SU-DHL-6 (cell line): ENCODE measurements around the gene ZNF439.
"Not testable (repeated sequence)": the region's sequence is repeated elsewhere in the genome, so short reads cannot be mapped to it uniquely, and the experiment has no call there.

ENCODE experiments used
- H2AFZ ChIP-seq: fragments of 200-600 bp; sonication (generic); 2 replicates; pipeline ENCODE4 v1.6.1; 2014; ENCODE audit warnings: low read depth, mild to moderate bottlenecking, moderate library complexity, mixed read lengths, antibody characterized with exemption, low read length; ENCODE audit not compliant: severe bottlenecking
- H3F3A ChIP-seq: fragments of 200-600 bp; shearing (Covaris generic); 2 replicates; pipeline ENCODE4 v1.6.0; 2016; ENCODE audit warnings: antibody characterized with exemption, mild to moderate bottlenecking; ENCODE audit not compliant: insufficient read depth
- H3K27ac ChIP-seq: fragments of 200-600 bp; sonication (generic); 2 replicates; pipeline ENCODE4 v1.5.1; 2016; ENCODE audit warnings: low read depth, mild to moderate bottlenecking, low read length, moderate library complexity, mixed read lengths
- H3K27me3 ChIP-seq: fragments of 200-600 bp; sonication (generic), shearing (Covaris generic); 2 replicates; pipeline ENCODE4 v1.6.0; 2014; ENCODE audit warnings: mild to moderate bottlenecking, low read length
- H3K36me3 ChIP-seq: fragments of 200-600 bp; sonication (generic); 2 replicates; pipeline ENCODE4 v1.6.1; 2014; ENCODE audit warnings: mild to moderate bottlenecking, low read length, mixed read lengths
- H3K4me2 ChIP-seq: fragments of 300-600, 200-600 bp; shearing (Covaris generic), sonication (generic); 2 replicates; pipeline ENCODE4 v1.6.0; 2014; ENCODE audit warnings: low read length, low read depth, mild to moderate bottlenecking; ENCODE audit not compliant: poor library complexity, severe bottlenecking
- H3K4me3 ChIP-seq: fragments of 200-600 bp; sonication (generic); 2 replicates; pipeline ENCODE4 v1.5.1; 2014; ENCODE audit warnings: antibody characterized with exemption, low read length, mild to moderate bottlenecking, mixed read lengths; ENCODE audit not compliant: insufficient read depth, poor library complexity, severe bottlenecking
- H3K79me2 ChIP-seq: fragments of 200-600 bp; sonication (generic); 2 replicates; pipeline ENCODE4 v1.6.1; 2014; ENCODE audit warnings: mild to moderate bottlenecking, low read length, moderate library complexity; ENCODE audit not compliant: insufficient read depth
- H3K9ac ChIP-seq: fragments of 200-600 bp; sonication (generic); 2 replicates; pipeline ENCODE4 v1.7.0; 2014; ENCODE audit warnings: mild to moderate bottlenecking, low read length
- H3K9me2 ChIP-seq: fragments of 200-600 bp; sonication (generic); replicated peaks from 2 replicates; pipeline ENCODE4 v1.6.1; 2014; ENCODE audit warnings: low read length; ENCODE audit not compliant: insufficient read depth
- H3K9me3 ChIP-seq: fragments of 200-600 bp; sonication (generic); 2 replicates; pipeline ENCODE4 v1.6.1; 2014; ENCODE audit warnings: low read length, mixed read lengths; ENCODE audit not compliant: insufficient read depth
- H4K20me1 ChIP-seq: fragments of 200-600 bp; sonication (generic); 2 replicates; pipeline ENCODE4 v1.6.1; 2014; ENCODE audit warnings: low read depth, mild to moderate bottlenecking, antibody characterized with exemption, low read length, moderate library complexity, mixed read lengths
- EZH2phosphoT487 ChIP-seq: fragments of 200-600 bp; sonication (generic), shearing (Covaris generic); conservative IDR thresholded peaks from 2 replicates; pipeline ENCODE4 v1.6.1; 2018; ENCODE audit warnings: mild to moderate bottlenecking, antibody characterized with exemption, low read length, moderate library complexity, mixed read lengths
- TF ChIP-seq, protein P1 (sequence below): fragments of 200-600 bp; sonication (generic); IDR thresholded peaks from one replicate; pipeline ENCODE4 v1.5.1; 2017; ENCODE audit warnings: antibody characterized with exemption, mild to moderate bottlenecking, low read length, moderate library complexity; ENCODE audit not compliant: insufficient read depth, poor library complexity, severe bottlenecking

ZNF439 gene

DNA sequence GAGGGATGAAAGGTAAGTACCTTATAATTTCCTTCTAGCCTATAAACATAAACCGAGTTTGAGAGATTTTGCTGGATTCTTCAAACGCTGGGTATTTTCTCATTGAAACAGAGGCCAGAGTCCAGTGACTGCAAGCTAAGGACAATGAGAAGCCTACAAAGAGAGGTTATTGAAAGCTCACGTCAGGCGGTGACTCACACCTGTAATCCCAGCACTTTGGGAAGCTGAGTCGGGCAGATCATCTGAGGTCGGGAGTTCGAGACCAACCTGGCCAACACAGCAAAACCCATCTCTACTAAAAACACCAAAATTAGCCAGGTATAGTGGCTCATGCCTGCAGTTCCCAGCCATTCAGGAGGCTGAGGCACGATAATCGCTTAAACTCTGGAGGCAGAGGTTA is 24.1 kb downstream of the ZNF439 start:
- Histone ChIP-seq H2AFZ (no peak overlapping the region), H4K20me1 (no peaks in the 10 kb centered on the region), H3K9me3 (peaks cover 19% of the 10 kb centered on the region; the same call in 1 of the 2 replicates), H3K4me3 (no peak overlapping the region), H3K4me2 (no peak overlapping the region), H3K9ac (no peak overlapping the region), H3K36me3 (peaks cover 23% of the 10 kb centered on the region), H3K9me2 (no peaks in the 10 kb centered on the region), H3K27me3 (no peaks in the 10 kb centered on the region), H3F3A (no peaks in the 10 kb centered on the region), H3K27ac (no peak overlapping the region), H3K79me2 (no peaks in the 10 kb centered on the region)
- TF ChIP-seq EZH2phosphoT487: no peak
- TF ChIP-seq, protein P1, sequence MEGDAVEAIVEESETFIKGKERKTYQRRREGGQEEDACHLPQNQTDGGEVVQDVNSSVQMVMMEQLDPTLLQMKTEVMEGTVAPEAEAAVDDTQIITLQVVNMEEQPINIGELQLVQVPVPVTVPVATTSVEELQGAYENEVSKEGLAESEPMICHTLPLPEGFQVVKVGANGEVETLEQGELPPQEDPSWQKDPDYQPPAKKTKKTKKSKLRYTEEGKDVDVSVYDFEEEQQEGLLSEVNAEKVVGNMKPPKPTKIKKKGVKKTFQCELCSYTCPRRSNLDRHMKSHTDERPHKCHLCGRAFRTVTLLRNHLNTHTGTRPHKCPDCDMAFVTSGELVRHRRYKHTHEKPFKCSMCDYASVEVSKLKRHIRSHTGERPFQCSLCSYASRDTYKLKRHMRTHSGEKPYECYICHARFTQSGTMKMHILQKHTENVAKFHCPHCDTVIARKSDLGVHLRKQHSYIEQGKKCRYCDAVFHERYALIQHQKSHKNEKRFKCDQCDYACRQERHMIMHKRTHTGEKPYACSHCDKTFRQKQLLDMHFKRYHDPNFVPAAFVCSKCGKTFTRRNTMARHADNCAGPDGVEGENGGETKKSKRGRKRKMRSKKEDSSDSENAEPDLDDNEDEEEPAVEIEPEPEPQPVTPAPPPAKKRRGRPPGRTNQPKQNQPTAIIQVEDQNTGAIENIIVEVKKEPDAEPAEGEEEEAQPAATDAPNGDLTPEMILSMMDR: no peak

DNA sequence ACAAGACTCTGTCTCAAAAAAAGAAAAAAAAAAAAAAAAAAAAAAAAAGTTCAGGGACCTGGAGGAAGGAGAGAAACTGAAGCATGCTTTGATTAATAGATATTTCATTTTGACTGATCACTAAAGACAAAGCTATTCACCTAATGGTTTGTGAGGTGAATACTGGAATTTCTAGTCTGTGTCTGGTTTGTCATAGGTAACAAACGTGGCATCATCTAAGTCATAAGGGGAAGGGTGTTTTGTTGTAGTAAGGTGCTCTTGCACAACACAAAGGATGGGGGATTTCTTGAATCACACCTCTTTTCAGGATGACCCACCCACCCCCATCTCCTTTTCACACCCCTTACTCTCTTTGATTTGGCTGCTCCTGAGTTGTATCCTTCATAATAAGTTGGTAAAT is 25.2 kb downstream of the ZNF439 start:
- Histone ChIP-seq H3K27ac (no peak overlapping the region), H3K9ac (no peak overlapping the region), H3K27me3 (no peaks in the 10 kb centered on the region), H3K9me2 (no peaks in the 10 kb centered on the region), H4K20me1 (no peaks in the 10 kb centered on the region), H3K9me3 (peaks cover 8% of the 10 kb centered on the region; the same call in 1 of the 2 replicates), H3K36me3 (peaks cover 11% of the 10 kb centered on the region), H3F3A (no peaks in the 10 kb centered on the region), H2AFZ (no peak overlapping the region), H3K4me3 (no peak overlapping the region), H3K79me2 (no peaks in the 10 kb centered on the region), H3K4me2 (no peak overlapping the region)
- TF ChIP-seq, protein P1: no peak
- no peak for TF ChIP-seq EZH2phosphoT487

DNA sequence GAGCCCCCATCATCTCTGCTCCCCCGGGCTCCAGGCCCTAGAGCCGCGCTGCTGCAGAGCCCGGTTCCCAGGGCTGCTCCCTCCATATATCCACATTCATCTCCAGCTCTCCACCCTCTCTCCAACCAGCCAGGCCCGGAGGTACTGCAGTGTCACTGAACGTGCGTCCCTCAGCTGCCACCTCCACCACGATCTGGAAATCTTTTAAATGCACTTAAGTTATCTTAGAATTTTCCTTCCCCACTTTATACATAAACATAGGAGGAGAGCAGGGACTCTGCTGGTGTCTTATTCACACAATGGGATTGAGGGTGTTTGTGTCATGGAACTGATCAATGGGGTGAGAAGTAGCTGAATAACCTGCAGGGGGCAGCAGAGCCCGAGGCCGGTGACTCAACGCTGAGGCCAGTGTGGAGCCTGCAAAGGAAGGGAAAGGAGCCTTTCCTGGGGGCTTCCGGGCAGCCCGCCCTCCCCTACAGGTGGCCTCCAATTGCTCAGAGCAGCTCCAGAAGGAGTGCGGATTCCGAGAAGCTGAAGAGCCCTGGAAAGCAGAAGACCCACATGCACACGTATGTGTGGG is 31.3 kb downstream of the ZNF439 start:
- H3F3A ChIP-seq, H4K20me1 ChIP-seq, H2AFZ ChIP-seq, H3K27ac ChIP-seq, H3K4me3 ChIP-seq, H3K9me3 ChIP-seq, H3K27me3 ChIP-seq, H3K9me2 ChIP-seq, H3K79me2 ChIP-seq, H3K9ac ChIP-seq, H3K36me3 ChIP-seq, H3K4me2 ChIP-seq: not testable (repeated sequence)
- TF ChIP-seq, protein P1: peak; percentile 36
